Mesenchymal stem cell (in vitro differentiated cells and primary cell): ENCODE data around the gene HECTD2.
"Not testable (repeated sequence)": the region's sequence is repeated elsewhere in the genome, so short reads cannot be mapped to it uniquely, and the experiment has no call there.

Experiments used
- DNase-seq: peaks from one replicate; pipeline ENCODE4 v3.0.0-alpha.2; 2013
- H2AFZ ChIP-seq: one replicate; pipeline ENCODE4 v1.6.1; 2013; ENCODE audit warnings: low read depth, mild to moderate bottlenecking, control low read depth, inconsistent platforms, low read length, moderate library complexity
- H2AK5ac ChIP-seq: 2 replicates; pipeline ENCODE4 v1.6.1; 2013; ENCODE audit warnings: low read length, moderate library complexity, mild to moderate bottlenecking, inconsistent platforms; ENCODE audit not compliant: severe bottlenecking
- H2BK120ac ChIP-seq: one replicate; pipeline ENCODE4 v1.6.1; 2013; ENCODE audit warnings: low read depth, mild to moderate bottlenecking, inconsistent platforms, low read length, moderate library complexity
- H2BK12ac ChIP-seq, 2 experiments: one replicate each; pipeline ENCODE4 v1.6.1; 2013; ENCODE audit warnings: inconsistent platforms in 2 of 2, low read length in 2 of 2, mild to moderate bottlenecking in 2 of 2, moderate library complexity in 2 of 2, control low read depth in 1 of 2
- H2BK15ac ChIP-seq: one replicate; pipeline ENCODE4 v1.6.1; 2013; ENCODE audit warnings: mild to moderate bottlenecking, low read depth, inconsistent platforms; ENCODE audit not compliant: poor library complexity, severe bottlenecking
- H2BK5ac ChIP-seq: 2 replicates; pipeline ENCODE4 v1.6.1; 2013; ENCODE audit warnings: low read depth, mild to moderate bottlenecking, low read length, control low read depth, inconsistent platforms; ENCODE audit not compliant: poor library complexity, severe bottlenecking
- H3K14ac ChIP-seq, 2 experiments: one replicate each; pipeline ENCODE4 v1.6.1; 2013; ENCODE audit warnings: inconsistent platforms in 2 of 2, low read length in 2 of 2, control low read depth in 1 of 2, mild to moderate bottlenecking in 1 of 2, moderate library complexity in 1 of 2
- H3K18ac ChIP-seq, 2 experiments: one replicate each; pipeline ENCODE4 v1.6.1; 2013; ENCODE audit warnings: inconsistent platforms in 2 of 2, low read length in 2 of 2, control low read depth in 1 of 2, low read depth in 1 of 2, mild to moderate bottlenecking in 1 of 2
- H3K23ac ChIP-seq, 2 experiments: one replicate each; pipeline ENCODE4 v1.6.1; 2013; ENCODE audit warnings: inconsistent platforms in 2 of 2, low read length in 2 of 2, mild to moderate bottlenecking in 2 of 2, moderate library complexity in 2 of 2, control low read depth in 1 of 2
- H3K27ac ChIP-seq: 2 replicates; pipeline ENCODE4 v1.5.1; 2013; ENCODE audit warnings: mild to moderate bottlenecking, moderate library complexity, low read length, control low read depth, inconsistent platforms; ENCODE audit not compliant: poor library complexity, severe bottlenecking
- H3K27me3 ChIP-seq, 2 experiments: 2 replicates each; pipeline versions ENCODE4 v1.6.1 to v1.7.0; 2013; ENCODE audit warnings: low read length in 2 of 2, mild to moderate bottlenecking in 2 of 2, moderate library complexity in 2 of 2, control low read depth in 1 of 2, inconsistent platforms in 1 of 2; ENCODE audit not compliant: control insufficient read depth in 1 of 2, insufficient read depth in 1 of 2
- H3K36me3 ChIP-seq, 2 experiments: 2 replicates each; pipeline versions ENCODE4 v1.6.1 to v1.7.0; 2013; ENCODE audit warnings: low read length in 2 of 2, control low read depth in 1 of 2, inconsistent platforms in 1 of 2, low read depth in 1 of 2, mild to moderate bottlenecking in 1 of 2; ENCODE audit not compliant: insufficient read depth in 2 of 2, control insufficient read depth in 1 of 2
- H3K4ac ChIP-seq, 2 experiments: one replicate each; pipeline ENCODE4 v1.6.1; 2013; ENCODE audit warnings: inconsistent platforms in 2 of 2, low read length in 2 of 2, mild to moderate bottlenecking in 2 of 2, moderate library complexity in 2 of 2, control low read depth in 1 of 2, low read depth in 1 of 2
- H3K4me1 ChIP-seq: 2 replicates; pipeline ENCODE4 v1.6.1; 2013; ENCODE audit warnings: low read depth, low read length, control low read depth; ENCODE audit not compliant: control insufficient read depth, insufficient read depth
- H3K4me2 ChIP-seq: 2 replicates; pipeline ENCODE4 v1.6.1; 2013; ENCODE audit warnings: low read length, mild to moderate bottlenecking, inconsistent platforms; ENCODE audit not compliant: poor library complexity, severe bottlenecking
- H3K4me3 ChIP-seq, 2 experiments: 2 replicates each; pipeline versions ENCODE4 v1.5.1 to v1.7.0; 2013; ENCODE audit warnings: low read length in 2 of 2, mild to moderate bottlenecking in 2 of 2, control low read depth in 1 of 2, low read depth in 1 of 2; ENCODE audit not compliant: insufficient read depth in 1 of 2
- H3K79me1 ChIP-seq: replicated peaks from 2 replicates; pipeline ENCODE4 v1.6.1; 2013; ENCODE audit warnings: mild to moderate bottlenecking, control low read depth, low read length, inconsistent platforms; ENCODE audit not compliant: poor library complexity, severe bottlenecking
- H3K9ac ChIP-seq: 2 replicates; pipeline ENCODE4 v1.7.0; 2013; ENCODE audit warnings: mild to moderate bottlenecking, low read length, moderate library complexity
- H3K9me3 ChIP-seq: 2 replicates; pipeline ENCODE4 v1.7.0; 2013; ENCODE audit warnings: mild to moderate bottlenecking, low read length; ENCODE audit not compliant: control insufficient read depth
- H4K8ac ChIP-seq: one replicate; pipeline ENCODE4 v1.6.1; 2013; ENCODE audit warnings: inconsistent platforms, mild to moderate bottlenecking, low read length, moderate library complexity
- H4K91ac ChIP-seq: one replicate; pipeline ENCODE4 v1.6.1; 2013; ENCODE audit warnings: mild to moderate bottlenecking, low read length, inconsistent platforms
- WGBS: methylation state at CpG from one replicate; pipeline ENCODE4 v1.1.7; 2013; ENCODE audit warnings: mixed read lengths; 5-methylcytosine and 5-hydroxymethylcytosine counted together

Gene HECTD2

GRCh38 chr10:91433620-91434019 lies 23.5 kb downstream of the HECTD2 start:
- no peak overlapping the region for H4K91ac ChIP-seq
- WGBS: 92% methylated on average over 2 of the region's 2 CpGs
- no peak overlapping the region for H2BK12ac ChIP-seq
- H2BK5ac ChIP-seq: no peak overlapping the region
- no peak for DNase-seq
- H3K14ac ChIP-seq: no peak overlapping the region
- H3K4me1 ChIP-seq: no peaks in the 10 kb centered on the region
- no peak overlapping the region for H3K4me3 ChIP-seq
- H3K27ac ChIP-seq: no peak overlapping the region
- no peak overlapping the region for H3K4me2 ChIP-seq
- H3K79me1 ChIP-seq: peaks cover 16% of the 10 kb centered on the region
- peaks cover 0 to 15% of the 10 kb centered on the region in 2 experiments for H3K36me3 ChIP-seq
- H2AFZ ChIP-seq: no peak overlapping the region
- no peak overlapping the region for H4K8ac ChIP-seq
- no peak overlapping the region for H3K23ac ChIP-seq
- H3K27me3 ChIP-seq: no peaks in the 10 kb centered on the region
- H2AK5ac ChIP-seq: no peak overlapping the region
- H3K9ac ChIP-seq: no peak overlapping the region
- no peaks in the 10 kb centered on the region for H3K9me3 ChIP-seq
- no peak overlapping the region for H2BK120ac ChIP-seq
- H3K18ac ChIP-seq: no peak overlapping the region
- H2BK15ac ChIP-seq: no peak overlapping the region
- H3K4ac ChIP-seq: no peak overlapping the region

GRCh38 chr10:91434041-91434440 lies 23.9 kb downstream of the HECTD2 start:
- H3K27ac ChIP-seq: peak overlapping the region; percentile 14
- no peaks in the 10 kb centered on the region for H3K4me1 ChIP-seq
- H2AK5ac ChIP-seq: no peak overlapping the region
- H3K18ac ChIP-seq: no peak overlapping the region
- WGBS: 100% methylated on average over 1 of the region's 1 CpG
- H3K79me1 ChIP-seq: peaks cover 16% of the 10 kb centered on the region
- H3K4ac ChIP-seq: no peak overlapping the region
- no peak overlapping the region for H4K8ac ChIP-seq
- peak; percentile 9 for DNase-seq
- H2BK15ac ChIP-seq: no peak overlapping the region
- no peak overlapping the region for H3K4me3 ChIP-seq
- H3K36me3 ChIP-seq: peaks cover 0 to 15% of the 10 kb centered on the region in 2 experiments
- no peak overlapping the region for H4K91ac ChIP-seq
- no peak overlapping the region for H2BK5ac ChIP-seq
- H3K14ac ChIP-seq: no peak overlapping the region
- no peak overlapping the region for H2BK12ac ChIP-seq
- H3K4me2 ChIP-seq: no peak overlapping the region
- H2BK120ac ChIP-seq: no peak overlapping the region
- no peak overlapping the region for H2AFZ ChIP-seq
- H3K9ac ChIP-seq: no peak overlapping the region
- H3K9me3 ChIP-seq: no peaks in the 10 kb centered on the region
- no peaks in the 10 kb centered on the region for H3K27me3 ChIP-seq
- no peak overlapping the region for H3K23ac ChIP-seq

- Histone ChIP-seq H4K8ac (no peak overlapping the region), H3K36me3 (peaks cover 0 to 15% of the 10 kb centered on the region in 2 experiments), H3K9ac (no peak overlapping the region), H3K4ac (no peak overlapping the region), H3K27me3 (no peaks in the 10 kb centered on the region), H2BK120ac (no peak overlapping the region), H2BK15ac (no peak overlapping the region), H2AK5ac (peak overlapping the region; percentile 81), H2BK12ac (no peak overlapping the region), H3K4me1 (no peaks in the 10 kb centered on the region), H3K9me3 (no peaks in the 10 kb centered on the region), H3K14ac (no peak overlapping the region), H3K27ac (no peak overlapping the region), H4K91ac (no peak overlapping the region), H3K18ac (no peak overlapping the region), H3K23ac (no peak overlapping the region), H2BK5ac (no peak overlapping the region), H2AFZ (no peak overlapping the region), H3K4me2 (no peak overlapping the region), H3K79me1 (peaks cover 18% of the 10 kb centered on the region), H3K4me3 (no peak overlapping the region)
- DNase-seq: no peak
- 98% methylated on average over 2 of the region's 2 CpGs for WGBS
Observed at GRCh38 chr10:91435241-91435640, 25.1 kb downstream of the HECTD2 start.

- H2BK15ac ChIP-seq, H3K23ac ChIP-seq, H3K4me2 ChIP-seq, H4K8ac ChIP-seq, H3K14ac ChIP-seq, H2AFZ ChIP-seq, H2BK12ac ChIP-seq, H2BK5ac ChIP-seq, H3K18ac ChIP-seq, H3K4ac ChIP-seq, H3K27me3 ChIP-seq, H3K9me3 ChIP-seq, H2BK120ac ChIP-seq, H2AK5ac ChIP-seq, H3K4me1 ChIP-seq, H3K4me3 ChIP-seq, H4K91ac ChIP-seq, H3K27ac ChIP-seq, DNase-seq, H3K36me3 ChIP-seq, H3K9ac ChIP-seq: not testable (repeated sequence)
- H3K79me1 ChIP-seq: peaks cover 18% of the 10 kb centered on the region
- WGBS: 93% methylated on average over 2 of the region's 2 CpGs
Observed at GRCh38 chr10:91438228-91438627, 28.1 kb downstream of the HECTD2 start.
